ENCODE results near the gene LRTM2.

LRTM2 gene

GRCh38 chr12:1870086-1870485 is 49.7 kb downstream of the LRTM2 start:
- FAIRE-seq, result no peak
- TF ChIP-seq POU2F2 (IDR thresholded peaks at IDR 0.05; ENCODE audit: low read depth, low read length) (no peak), SPI1 (IDR thresholded peaks at IDR 0.05; ENCODE audit: low read depth, low read length) (no peak), TAF1 (IDR thresholded peaks at IDR 0.05; ENCODE audit: low read depth, low read length) (no peak), POLR2A (IDR thresholded peaks at IDR 0.05; ENCODE audit: low read depth, low read length) (no peak), PAX5 (IDR thresholded peaks at IDR 0.05; ENCODE audit: insufficient read depth, low read length, severe bottlenecking) (no peak), POLR2AphosphoS5 (IDR thresholded peaks at IDR 0.05; ENCODE audit: low read depth, low read length) (no peak)
- no peak for DNase-seq (ENCODE audit: insufficient read length, low spot score)

DNA sequence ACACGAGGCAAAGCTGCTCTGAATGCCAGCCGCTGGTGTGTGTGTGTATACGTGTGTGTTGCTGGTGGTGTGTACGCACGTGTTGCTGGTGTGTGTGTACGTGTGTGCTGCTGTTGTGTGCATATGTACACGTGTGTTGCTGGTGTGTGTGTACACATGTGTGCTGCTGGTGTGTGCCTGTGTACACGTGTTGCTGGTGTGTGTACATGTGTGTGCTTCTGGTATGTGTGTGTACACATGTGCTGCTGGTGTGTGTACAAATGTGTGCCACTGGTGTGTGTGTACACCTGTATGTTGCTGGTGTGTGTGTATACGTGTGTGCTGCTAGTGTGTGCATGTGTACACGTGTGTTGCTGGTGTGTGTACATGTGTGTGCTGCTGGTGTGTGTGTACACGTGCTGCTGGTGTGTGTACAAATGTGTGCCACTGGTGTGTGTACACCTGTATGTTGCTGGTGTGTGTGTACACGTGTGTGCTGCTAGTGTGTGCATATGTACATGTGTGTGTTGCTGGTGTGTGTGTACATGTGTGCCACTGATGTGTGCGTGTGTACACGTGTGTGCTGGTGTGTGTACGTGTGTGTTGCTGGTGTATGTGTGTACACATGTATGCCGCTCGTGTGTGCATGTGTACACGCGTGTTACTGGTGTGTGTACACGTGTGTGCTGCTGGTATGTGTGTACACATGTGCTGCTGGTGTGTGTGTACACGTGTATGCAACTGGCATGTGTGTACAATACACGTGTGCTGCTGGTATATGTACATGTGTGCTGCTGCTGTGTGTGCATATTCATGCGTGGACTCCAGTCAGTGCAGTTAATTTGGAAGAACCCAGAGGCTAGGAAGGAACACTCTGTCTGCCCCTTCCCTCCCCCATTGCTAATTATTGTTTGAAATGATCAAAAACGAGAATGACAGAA is 50.9 kb downstream of the LRTM2 start:
- FAIRE-seq, result peak; percentile 84
- DNase-seq (ENCODE audit: insufficient read length, low spot score), result no peak
- TF ChIP-seq POU2F2 (IDR thresholded peaks at IDR 0.05; ENCODE audit: low read depth, low read length) (no peak), PAX5 (IDR thresholded peaks at IDR 0.05; ENCODE audit: insufficient read depth, low read length, severe bottlenecking) (no peak), POLR2A (IDR thresholded peaks at IDR 0.05; ENCODE audit: low read depth, low read length) (no peak), POLR2AphosphoS5 (IDR thresholded peaks at IDR 0.05; ENCODE audit: low read depth, low read length) (no peak), SPI1 (IDR thresholded peaks at IDR 0.05; ENCODE audit: low read depth, low read length) (no peak), TAF1 (IDR thresholded peaks at IDR 0.05; ENCODE audit: low read depth, low read length) (no peak)

GRCh38 chr12:1872001-1872400 is 51.6 kb downstream of the LRTM2 start:
- no peak for DNase-seq (ENCODE audit: insufficient read length, low spot score)

DNA sequence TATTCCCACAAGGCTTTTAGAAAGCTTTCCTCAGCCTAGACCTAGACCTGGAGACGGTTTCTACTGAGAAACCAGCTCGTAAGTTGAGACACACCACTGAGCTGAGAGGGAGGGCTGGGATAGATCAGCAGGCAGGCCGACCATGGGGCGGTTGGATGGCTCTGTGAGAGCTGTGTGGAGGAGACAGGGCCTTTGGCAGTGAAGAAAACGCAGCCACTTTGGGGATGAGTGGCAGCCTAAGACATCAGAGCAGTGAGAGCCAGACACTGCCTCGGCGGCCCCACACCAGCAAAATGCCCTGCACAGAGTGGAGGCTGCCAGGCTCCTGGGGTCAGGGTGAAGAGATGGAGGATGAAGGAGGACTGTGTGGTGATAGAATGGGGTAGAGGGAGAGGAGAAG is 52.1 kb downstream of the LRTM2 start:
- no peak for DNase-seq (ENCODE audit: insufficient read length, low spot score)
- no peak for FAIRE-seq
- TF ChIP-seq POLR2AphosphoS5 (IDR thresholded peaks at IDR 0.05; ENCODE audit: low read depth, low read length), result no peak
- no peak for TF ChIP-seq PAX5 (IDR thresholded peaks at IDR 0.05; ENCODE audit: insufficient read depth, low read length, severe bottlenecking)
- TF ChIP-seq SPI1 (IDR thresholded peaks at IDR 0.05; ENCODE audit: low read depth, low read length), result no peak
- no peak for TF ChIP-seq TAF1 (IDR thresholded peaks at IDR 0.05; ENCODE audit: low read depth, low read length)
- no peak for TF ChIP-seq POLR2A (IDR thresholded peaks at IDR 0.05; ENCODE audit: low read depth, low read length)
- TF ChIP-seq POU2F2 (IDR thresholded peaks at IDR 0.05; ENCODE audit: low read depth, low read length), result no peak

More at GRCh38 chr12:1872001-1872400, 51.6 kb downstream of the LRTM2 start:
- FAIRE-seq, result no peak
- TF ChIP-seq POLR2A (IDR thresholded peaks at IDR 0.05; ENCODE audit: low read depth, low read length), result no peak
- TF ChIP-seq SPI1 (IDR thresholded peaks at IDR 0.05; ENCODE audit: low read depth, low read length), result no peak
- no peak for TF ChIP-seq POU2F2 (IDR thresholded peaks at IDR 0.05; ENCODE audit: low read depth, low read length)
- no peak for TF ChIP-seq PAX5 (IDR thresholded peaks at IDR 0.05; ENCODE audit: insufficient read depth, low read length, severe bottlenecking)
- TF ChIP-seq TAF1 (IDR thresholded peaks at IDR 0.05; ENCODE audit: low read depth, low read length), result no peak
- TF ChIP-seq POLR2AphosphoS5 (IDR thresholded peaks at IDR 0.05; ENCODE audit: low read depth, low read length), result no peak

GRCh38 chr12:1873531-1874510 is 53.5 kb downstream of the LRTM2 start:
- DNase-seq (ENCODE audit: insufficient read length, low spot score) (no peak), FAIRE-seq (no peak)
- TF ChIP-seq POU2F2 (IDR thresholded peaks at IDR 0.05; ENCODE audit: low read depth, low read length), result no peak
- no peak for TF ChIP-seq SPI1 (IDR thresholded peaks at IDR 0.05; ENCODE audit: low read depth, low read length)
- TF ChIP-seq POLR2AphosphoS5 (IDR thresholded peaks at IDR 0.05; ENCODE audit: low read depth, low read length), result no peak

- TF ChIP-seq POLR2A (IDR thresholded peaks at IDR 0.05; ENCODE audit: low read depth, low read length), result no peak
- DNase-seq (ENCODE audit: insufficient read length, low spot score) (no peak), FAIRE-seq (no peak)
Observed at GRCh38 chr12:1875608-1876007, 55.2 kb downstream of the LRTM2 start.

DNA sequence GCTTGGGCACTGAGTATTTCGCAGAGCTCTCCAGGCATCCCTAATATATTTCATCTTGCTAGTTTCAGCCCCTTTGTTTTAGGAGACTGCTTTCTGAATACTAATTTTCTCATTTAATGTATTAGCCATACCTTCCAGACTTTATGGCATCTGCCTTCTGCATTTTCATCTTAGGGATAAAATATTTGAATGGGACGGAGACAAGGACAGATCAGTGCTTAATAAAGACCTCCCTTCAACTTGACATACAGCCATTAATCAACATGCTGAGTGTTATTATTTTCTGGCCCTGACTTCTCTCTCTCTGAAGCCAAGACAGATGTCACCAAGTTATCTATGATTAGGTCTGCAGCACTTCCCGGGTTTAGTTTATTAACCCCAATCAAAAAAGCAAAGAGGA is 55.7 kb downstream of the LRTM2 start:
- FAIRE-seq (no peak), DNase-seq (ENCODE audit: insufficient read length, low spot score) (no peak)
- TF ChIP-seq POLR2AphosphoS5 (IDR thresholded peaks at IDR 0.05; ENCODE audit: low read depth, low read length), result no peak
- TF ChIP-seq POLR2A (IDR thresholded peaks at IDR 0.05; ENCODE audit: low read depth, low read length), result no peak
- no peak for TF ChIP-seq SPI1 (IDR thresholded peaks at IDR 0.05; ENCODE audit: low read depth, low read length)
- no peak for TF ChIP-seq POU2F2 (IDR thresholded peaks at IDR 0.05; ENCODE audit: low read depth, low read length)
- no peak for TF ChIP-seq PAX5 (IDR thresholded peaks at IDR 0.05; ENCODE audit: insufficient read depth, low read length, severe bottlenecking)
- no peak for TF ChIP-seq TAF1 (IDR thresholded peaks at IDR 0.05; ENCODE audit: low read depth, low read length)

GRCh38 chr12:1877169-1877878 is 57.0 kb downstream of the LRTM2 start:
- FAIRE-seq (no peak), DNase-seq (ENCODE audit: insufficient read length, low spot score) (no peak)
- TF ChIP-seq POLR2A (IDR thresholded peaks at IDR 0.05; ENCODE audit: low read depth, low read length), result no peak
- TF ChIP-seq TAF1 (IDR thresholded peaks at IDR 0.05; ENCODE audit: low read depth, low read length), result no peak
- TF ChIP-seq POU2F2 (IDR thresholded peaks at IDR 0.05; ENCODE audit: low read depth, low read length), result no peak
- no peak for TF ChIP-seq PAX5 (IDR thresholded peaks at IDR 0.05; ENCODE audit: insufficient read depth, low read length, severe bottlenecking)
- no peak for TF ChIP-seq SPI1 (IDR thresholded peaks at IDR 0.05; ENCODE audit: low read depth, low read length)
- no peak for TF ChIP-seq POLR2AphosphoS5 (IDR thresholded peaks at IDR 0.05; ENCODE audit: low read depth, low read length)

DNA sequence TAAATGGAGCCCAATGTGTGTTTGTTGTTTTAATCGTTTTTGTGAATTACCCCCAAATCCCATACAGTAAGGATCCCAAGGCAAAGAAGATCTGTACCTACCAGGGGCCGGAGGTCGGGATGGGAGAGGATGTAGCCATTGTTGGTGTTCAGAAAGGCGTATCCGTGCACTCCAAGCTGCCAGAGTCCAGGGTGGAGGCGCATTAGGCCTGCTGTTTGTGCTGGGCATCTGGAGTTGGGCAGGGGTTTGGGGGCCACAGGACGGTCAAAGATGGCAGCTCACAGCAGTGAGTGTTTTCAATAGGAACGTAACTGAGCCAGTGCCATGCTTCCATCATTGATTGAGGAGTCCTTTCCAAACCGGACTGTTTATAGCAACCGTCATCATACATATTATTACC is 57.8 kb downstream of the LRTM2 start:
- no peak for DNase-seq (ENCODE audit: insufficient read length, low spot score)
- FAIRE-seq, result no peak
- no peak for TF ChIP-seq SPI1 (IDR thresholded peaks at IDR 0.05; ENCODE audit: low read depth, low read length)
- no peak for TF ChIP-seq POLR2A (IDR thresholded peaks at IDR 0.05; ENCODE audit: low read depth, low read length)
- TF ChIP-seq POU2F2 (IDR thresholded peaks at IDR 0.05; ENCODE audit: low read depth, low read length), result no peak
